Caco-2 (cell line): ENCODE results near the gene PARP9. TPM values are rescaled to one million over a fixed set of nuclear protein-coding genes. Genes with fewer than 3 reads are reported as not detected.

ENCODE experiments used
- BruUV-seq: library from RNA; stranded (reverse); fragments of 400-500 nt; replicated peaks from 2 replicates; lab custom pipeline; 2021; lab: Mats Ljungman, UMichigan
- CTCF ChIA-PET: fragments of 300-600 bp; sonication (Branson Sonifier 250); formaldehyde crosslinking; loops from one replicate; lab custom pipeline; 2022; ENCODE audit warnings: antibody characterized with exemption; lab: Charles Lee
- POLR2A ChIA-PET: fragments of 300-600 bp; sonication (Branson Sonifier 250); formaldehyde crosslinking; loops from one replicate; lab custom pipeline; 2022; ENCODE audit warnings: antibody characterized with exemption; lab: Charles Lee
- DNase-seq, 2 experiments: peaks; one replicate each; pipeline versions ENCODE4 v3.0.0 to v3.0.0-alpha.2; 2020 to 2022
- H3K27me3 ChIP-seq: replicated peaks from 2 replicates; pipeline ENCODE4 v1.6.0; 2011; ENCODE audit warnings: low read length; ENCODE audit not compliant: control insufficient read depth, insufficient read depth
- H3K36me3 ChIP-seq: 2 replicates; pipeline ENCODE4 v1.5.1; 2011; ENCODE audit warnings: low read length; ENCODE audit not compliant: control insufficient read depth, insufficient read depth
- H3K4me1 ChIP-seq: fragments of 250-450 bp; sonication (Bioruptor Pico); 2 replicates; pipeline ENCODE4 v1.5.1; 2020; ENCODE audit warnings: mild to moderate bottlenecking
- H3K4me3 ChIP-seq: 2 replicates; pipeline ENCODE4 v1.5.1; 2011; ENCODE audit warnings: low read depth, mild to moderate bottlenecking, control low read depth, low read length
- H3K9me3 ChIP-seq: fragments of 250-450 bp; sonication (Bioruptor Pico); 2 replicates; pipeline ENCODE4 v1.5.1; 2020; ENCODE audit warnings: mild to moderate bottlenecking, moderate library complexity
- H3K27ac Mint-ChIP-seq: one replicate; pipeline ENCODE4 v1.8.0; 2022; ENCODE audit warnings: mixed read lengths; ENCODE audit not compliant: unreplicated experiment
- H3K27me3 Mint-ChIP-seq: one replicate; pipeline ENCODE4 v1.8.0; 2022; ENCODE audit warnings: mixed read lengths; ENCODE audit not compliant: insufficient read depth, unreplicated experiment
- H3K36me3 Mint-ChIP-seq: one replicate; pipeline ENCODE4 v1.8.0; 2022; ENCODE audit warnings: mild to moderate bottlenecking, mixed read lengths; ENCODE audit not compliant: insufficient read depth, unreplicated experiment
- H3K4me1 Mint-ChIP-seq: one replicate; pipeline ENCODE4 v1.8.0; 2022; ENCODE audit warnings: low read depth, mixed read lengths; ENCODE audit not compliant: unreplicated experiment
- H3K4me3 Mint-ChIP-seq: one replicate; pipeline ENCODE4 v1.8.0; 2022; ENCODE audit warnings: mild to moderate bottlenecking, moderate library complexity, mixed read lengths; ENCODE audit not compliant: unreplicated experiment
- H3K9me3 Mint-ChIP-seq: one replicate; pipeline ENCODE4 v1.8.0; 2022; ENCODE audit warnings: mixed read lengths; ENCODE audit not compliant: unreplicated experiment
- intact Hi-C: fragments of 100-400 bp; cut with micrococcal nuclease; formaldehyde crosslinking; loops from one replicate; pipeline ENCODE4 v1.10.0; 2022; ENCODE audit not compliant: unreplicated experiment
- total RNA-seq: library from RNA; stranded (reverse); gene quantifications from 2 replicates; pipeline ENCODE4 v1.2.3, GENCODE V29; 2022
- TF ChIP-seq, protein P1 (sequence below), 2 experiments: fragments of 200-600 bp in 1 of 2; IDR thresholded peaks; 1 replicate in 1 of 2; 2 replicates in 1 of 2; pipeline versions ENCODE4 v1.5.1 to v1.8.0; 2011 to 2022; ENCODE audit warnings: antibody characterized with exemption in 1 of 2, control low read depth in 1 of 2, inconsistent platforms in 1 of 2, low read depth in 1 of 2, low read length in 1 of 2, mild to moderate bottlenecking in 1 of 2, moderate library complexity in 1 of 2; ENCODE audit not compliant: insufficient read depth in 1 of 2, severe bottlenecking in 1 of 2, unreplicated experiment in 1 of 2

PARP9 gene
- total RNA-seq, 1 experiment from 2014 or later: 15.8 TPM

GRCh38 chr3:122580470-122580869 lies 16.4 kb upstream of the PARP9 start:
- Mint-ChIP-seq H3K4me1 (no peaks in the 10 kb centered on the region), H3K27me3 (no peaks in the 10 kb centered on the region), H3K4me3 (no peak overlapping the region), H3K9me3 (peaks cover 32% of the 10 kb centered on the region), H3K27ac (no peak overlapping the region), H3K36me3 (no peaks in the 10 kb centered on the region)
- intact Hi-C loops: no loop called here
- BruUV-seq: no TSS peak
- ChIA-PET CTCF (no interaction called here), POLR2A (no interaction called here)
- Histone ChIP-seq H3K36me3 (no peaks in the 10 kb centered on the region), H3K9me3 (peaks cover 18% of the 10 kb centered on the region), H3K27me3 (no peaks in the 10 kb centered on the region), H3K4me3 (no peak overlapping the region), H3K4me1 (no peaks in the 10 kb centered on the region)
- DNase-seq: no peak
- TF ChIP-seq, protein P1, sequence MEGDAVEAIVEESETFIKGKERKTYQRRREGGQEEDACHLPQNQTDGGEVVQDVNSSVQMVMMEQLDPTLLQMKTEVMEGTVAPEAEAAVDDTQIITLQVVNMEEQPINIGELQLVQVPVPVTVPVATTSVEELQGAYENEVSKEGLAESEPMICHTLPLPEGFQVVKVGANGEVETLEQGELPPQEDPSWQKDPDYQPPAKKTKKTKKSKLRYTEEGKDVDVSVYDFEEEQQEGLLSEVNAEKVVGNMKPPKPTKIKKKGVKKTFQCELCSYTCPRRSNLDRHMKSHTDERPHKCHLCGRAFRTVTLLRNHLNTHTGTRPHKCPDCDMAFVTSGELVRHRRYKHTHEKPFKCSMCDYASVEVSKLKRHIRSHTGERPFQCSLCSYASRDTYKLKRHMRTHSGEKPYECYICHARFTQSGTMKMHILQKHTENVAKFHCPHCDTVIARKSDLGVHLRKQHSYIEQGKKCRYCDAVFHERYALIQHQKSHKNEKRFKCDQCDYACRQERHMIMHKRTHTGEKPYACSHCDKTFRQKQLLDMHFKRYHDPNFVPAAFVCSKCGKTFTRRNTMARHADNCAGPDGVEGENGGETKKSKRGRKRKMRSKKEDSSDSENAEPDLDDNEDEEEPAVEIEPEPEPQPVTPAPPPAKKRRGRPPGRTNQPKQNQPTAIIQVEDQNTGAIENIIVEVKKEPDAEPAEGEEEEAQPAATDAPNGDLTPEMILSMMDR (IDR thresholded peaks at IDR 0.05; ENCODE audit: insufficient read depth in 1 of 2, low read depth in 1 of 2, low read length in 1 of 2, severe bottlenecking in 1 of 2, unreplicated experiment in 1 of 2): no peak

DNA sequence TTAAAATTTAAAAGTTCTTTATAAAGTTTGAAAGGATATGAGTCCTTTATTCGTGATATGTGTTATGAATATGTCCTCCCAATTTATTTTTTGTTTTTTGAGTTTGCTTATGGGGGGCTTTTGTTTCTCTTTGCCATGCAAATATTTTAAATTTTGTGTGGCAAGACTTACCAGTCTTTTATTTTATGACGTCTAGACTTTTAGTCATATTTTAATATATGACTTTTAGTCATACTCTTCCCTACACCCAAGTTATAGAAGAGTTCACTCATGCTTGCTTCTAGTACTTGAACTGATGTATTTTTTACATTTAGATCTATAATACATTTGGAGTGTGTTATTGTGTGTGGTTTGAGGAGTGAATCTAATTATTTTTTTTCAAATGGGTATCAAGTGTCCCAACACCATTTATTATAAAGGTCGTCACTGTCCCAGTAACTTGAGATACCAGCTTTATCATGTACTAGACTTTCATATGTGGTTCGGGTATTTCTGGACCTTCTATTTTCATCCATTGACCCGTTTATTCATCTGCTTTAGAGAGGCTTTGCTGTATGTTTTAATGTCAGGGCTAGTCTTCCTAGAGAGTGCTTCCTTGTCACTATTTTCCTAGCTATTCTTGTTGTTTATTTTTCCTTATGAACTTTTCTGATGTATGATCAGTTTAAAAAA lies 14.1 kb upstream of the PARP9 start:
- no peaks in the 10 kb centered on the region for H3K27me3 Mint-ChIP-seq
- no peaks in the 10 kb centered on the region for H3K36me3 ChIP-seq
- TF ChIP-seq, protein P1 (IDR thresholded peaks at IDR 0.05; ENCODE audit: insufficient read depth in 1 of 2, low read depth in 1 of 2, low read length in 1 of 2, severe bottlenecking in 1 of 2, unreplicated experiment in 1 of 2): no peak
- CTCF ChIA-PET: no interaction called here
- no peak overlapping the region for H3K4me3 Mint-ChIP-seq
- peaks cover 23% of the 10 kb centered on the region for H3K9me3 Mint-ChIP-seq
- POLR2A ChIA-PET: no interaction called here
- H3K4me3 ChIP-seq: no peak overlapping the region
- no TSS peak for BruUV-seq
- H3K36me3 Mint-ChIP-seq: no peaks in the 10 kb centered on the region
- no peaks in the 10 kb centered on the region for H3K4me1 ChIP-seq
- no peaks in the 10 kb centered on the region for H3K27me3 ChIP-seq
- no peak overlapping the region for H3K27ac Mint-ChIP-seq
- intact Hi-C loops: no loop called here
- no peak for DNase-seq
- H3K9me3 ChIP-seq: peaks cover 18% of the 10 kb centered on the region
- no peaks in the 10 kb centered on the region for H3K4me1 Mint-ChIP-seq

GRCh38 chr3:122577409-122578031 lies 13.4 kb upstream of the PARP9 start, which contains the start of gene PARP15:
PARP15 (plus strand) TSS chr3:122577650; CDS start chr3:122577668, 18 bp downstream.
- Histone ChIP-seq H3K9me3 (peaks cover 14% of the 10 kb centered on the region), H3K4me1 (no peaks in the 10 kb centered on the region), H3K4me3 (no peak within 1 kb of the TSS), H3K27me3 (no peaks in the 10 kb centered on the region), H3K36me3 (no peaks in the 10 kb centered on the region)
- no peak within 1 kb of the TSS for H3K4me3 Mint-ChIP-seq
- no peaks in the 10 kb centered on the region for H3K36me3 Mint-ChIP-seq
- BruUV-seq: no TSS peak
- intact Hi-C loops: no loop called here
- POLR2A ChIA-PET: no interaction called here
- H3K4me1 Mint-ChIP-seq: peaks cover 6% of the 10 kb centered on the region
- no peaks in the 10 kb centered on the region for H3K27me3 Mint-ChIP-seq
- DNase-seq: no peak
- CTCF ChIA-PET: no interaction called here
- peaks cover 17% of the 10 kb centered on the region for H3K9me3 Mint-ChIP-seq
- no peak within 1 kb of the TSS for H3K27ac Mint-ChIP-seq
- TF ChIP-seq, protein P1 (IDR thresholded peaks at IDR 0.05; ENCODE audit: insufficient read depth in 1 of 2, low read depth in 1 of 2, low read length in 1 of 2, severe bottlenecking in 1 of 2, unreplicated experiment in 1 of 2): no peak
